A673 (cell line): ENCODE measurements around the gene NPAS2.

Experiments used
- CTCF ChIP-seq: fragments of 300-800, 200-600 bp; sonication (generic); conservative IDR thresholded peaks from 2 replicates; pipeline ENCODE4 v1.5.1; 2017; ENCODE audit warnings: low read depth, mild to moderate bottlenecking, antibody characterized with exemption, low read length, moderate library complexity, mixed read lengths
- EZH2 ChIP-seq: fragments of 200-600 bp; sonication (generic); IDR thresholded peaks from 2 replicates; pipeline ENCODE4 v1.6.1; 2017; ENCODE audit warnings: borderline replicate concordance, low read depth, mild to moderate bottlenecking, mixed read lengths, antibody characterized with exemption, low read length; ENCODE audit not compliant: poor library complexity, severe bottlenecking

GRCh38 chr2:100986157-100986556 lies 166.2 kb downstream of the NPAS2 start:
- TF ChIP-seq CTCF (no peak), EZH2 (no peak)
